Keratinocyte (primary cell): Measurements from ENCODE around the gene PLAAT3.

Experiments used
- CTCF ChIP-seq, 3 experiments: IDR thresholded peaks in 1 of 3; conservative IDR thresholded peaks in 1 of 3; optimal IDR thresholded peaks in 1 of 3; 2 replicates in 2 of 3; 3 replicates in 1 of 3; pipeline versions ENCODE3 to v1.5.1; 2011; ENCODE audit warnings: low read length in 3 of 3, mild to moderate bottlenecking in 3 of 3, moderate library complexity in 2 of 3, control low read depth in 1 of 3, inconsistent platforms in 1 of 3; ENCODE audit not compliant: insufficient read depth in 2 of 3; ENCODE audit errors: extremely low read depth in 1 of 3
- EZH2 ChIP-seq: IDR thresholded peaks from one replicate; pipeline ENCODE4 v1.6.1; 2012; ENCODE audit warnings: inconsistent platforms, mild to moderate bottlenecking, low read length, moderate library complexity

- TF ChIP-seq EZH2, result no peak
- no peak for TF ChIP-seq CTCF (optimal IDR thresholded peaks at IDR 0.05 in 1 of 3, IDR thresholded peaks at IDR 0.05 in 1 of 3, conservative IDR thresholded peaks at IDR 0.05 in 1 of 3; ENCODE audit: extremely low read depth in 1 of 3, insufficient read depth in 2 of 3, low read length in 3 of 3)
These were observed 14.8 kb downstream of the PLAAT3 start for GRCh38 chr11:63599211-63600122.
